ENCODE data around the gene ATP8B2.
A peak's percentile ranks its signal among the peaks of the same experiment; 100 is the strongest.
"Not testable (repeated sequence)": the region's sequence is repeated elsewhere in the genome, so short reads cannot be mapped to it uniquely, and the experiment has no call there.

Gene ATP8B2

DNA sequence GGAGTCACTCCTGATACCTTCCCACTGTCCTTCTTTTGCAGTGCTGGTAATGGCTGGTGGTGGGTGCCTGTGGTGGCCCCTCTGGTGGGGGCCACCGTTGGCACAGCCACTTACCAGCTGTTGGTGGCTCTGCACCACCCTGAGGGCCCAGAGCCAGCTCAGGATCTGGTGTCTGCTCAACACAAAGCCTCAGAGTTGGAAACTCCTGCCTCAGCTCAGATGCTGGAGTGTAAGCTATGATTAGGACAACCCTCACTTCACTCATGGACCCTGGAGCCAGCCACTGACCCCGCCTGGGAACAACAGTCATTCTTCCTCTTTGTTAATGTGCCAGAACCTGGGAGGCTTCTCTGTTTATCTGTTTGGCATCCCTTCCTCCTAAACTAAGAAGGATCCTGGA lies 1.1 kb upstream of the ATP8B2 start:
- DNase-seq = no peak

DNA sequence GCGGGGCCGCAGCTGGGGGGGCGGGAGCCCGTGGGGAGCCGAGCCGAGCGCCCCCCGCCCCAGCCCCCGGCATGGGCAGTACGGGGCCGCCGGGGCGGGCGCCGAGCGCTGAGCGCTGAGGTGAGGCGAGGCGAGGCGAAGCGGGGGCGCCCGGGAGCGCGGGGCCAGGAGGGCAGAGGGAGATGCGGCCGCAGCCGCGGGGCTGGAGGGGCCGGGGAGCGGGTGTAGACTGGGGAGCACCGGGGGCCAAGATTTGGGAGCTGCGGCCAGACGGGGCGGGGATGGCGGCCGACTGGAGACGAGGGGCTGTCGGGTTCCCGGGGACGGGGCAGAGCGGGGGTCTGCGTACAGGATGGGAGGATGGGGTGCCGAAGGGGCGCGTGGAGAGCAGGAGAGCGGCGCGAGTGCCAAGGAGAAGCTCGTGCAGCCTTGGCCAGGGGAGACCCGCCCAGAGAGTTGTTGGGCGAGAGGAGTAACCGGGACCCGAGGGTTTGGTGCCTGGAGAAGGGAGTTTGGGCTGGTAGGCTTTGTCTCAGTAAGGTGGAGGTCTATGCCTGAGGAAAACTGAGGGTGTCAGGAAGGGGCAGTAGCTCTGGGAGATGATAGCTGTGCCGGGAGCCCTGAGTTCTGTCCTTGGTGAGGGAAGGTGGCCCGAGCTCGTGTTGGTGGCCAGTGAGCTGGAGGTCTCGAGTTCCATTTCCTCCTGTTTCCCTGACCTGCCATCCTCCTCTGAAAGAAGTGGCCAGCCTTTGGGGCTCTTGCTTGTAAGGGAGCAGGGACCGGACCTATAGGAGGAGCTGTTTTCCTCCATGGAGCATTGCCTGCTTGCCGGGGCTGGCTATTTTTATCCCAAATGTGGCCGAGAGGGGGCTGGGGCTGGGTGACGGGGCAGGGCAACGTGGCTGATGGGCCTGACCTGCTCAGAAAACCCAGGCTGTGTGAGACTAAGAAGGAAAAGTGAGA lies 539 bp downstream of the ATP8B2 start:
- DNase-seq = peak; percentile 36

- DNase-seq = no peak
These were observed 1.5 kb downstream of the ATP8B2 start for GRCh38 chr1:154326546-154327465.

DNA sequence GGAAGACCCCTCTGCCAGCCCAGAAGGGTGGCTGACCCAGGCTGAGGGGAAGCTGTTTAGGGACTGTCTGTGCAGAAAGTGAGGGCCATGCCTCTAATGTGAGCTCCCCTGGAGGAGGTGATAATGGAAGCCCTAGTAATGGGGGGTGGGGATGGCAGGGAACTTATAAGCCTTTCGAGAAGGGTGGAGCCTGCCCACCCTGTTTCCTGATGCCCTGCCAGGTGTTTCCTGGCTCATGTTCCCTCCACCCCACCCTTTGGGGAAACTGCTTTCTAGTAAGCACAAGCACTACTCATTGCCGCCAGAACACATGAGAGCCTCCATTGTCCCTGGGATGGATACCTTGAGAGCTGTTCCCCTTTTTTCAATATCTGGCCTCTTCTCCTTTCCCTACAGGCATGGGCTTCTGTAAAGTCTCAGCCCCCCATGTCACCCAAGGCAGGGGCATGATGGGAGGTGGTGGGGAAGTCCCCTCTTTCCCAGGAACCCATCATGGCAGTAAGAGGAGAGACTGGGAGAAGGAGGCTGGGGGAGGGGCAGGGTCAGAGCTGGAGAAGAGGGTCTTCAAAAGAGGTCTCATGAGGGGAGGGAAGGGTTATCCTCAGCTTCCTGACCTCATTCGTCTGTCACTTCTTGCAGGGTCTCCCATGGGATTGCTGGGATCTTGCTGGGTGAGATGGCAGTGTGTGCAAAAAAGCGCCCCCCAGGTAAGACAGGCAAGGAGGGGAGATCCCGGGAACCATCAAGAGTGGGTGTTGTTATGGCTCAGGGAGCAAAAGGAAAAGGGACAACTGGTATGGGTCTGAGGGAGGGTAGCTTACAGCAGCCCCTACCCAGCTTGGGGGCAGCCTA lies 2.4 kb downstream of the ATP8B2 start:
- peak; percentile 57 for DNase-seq

DNA sequence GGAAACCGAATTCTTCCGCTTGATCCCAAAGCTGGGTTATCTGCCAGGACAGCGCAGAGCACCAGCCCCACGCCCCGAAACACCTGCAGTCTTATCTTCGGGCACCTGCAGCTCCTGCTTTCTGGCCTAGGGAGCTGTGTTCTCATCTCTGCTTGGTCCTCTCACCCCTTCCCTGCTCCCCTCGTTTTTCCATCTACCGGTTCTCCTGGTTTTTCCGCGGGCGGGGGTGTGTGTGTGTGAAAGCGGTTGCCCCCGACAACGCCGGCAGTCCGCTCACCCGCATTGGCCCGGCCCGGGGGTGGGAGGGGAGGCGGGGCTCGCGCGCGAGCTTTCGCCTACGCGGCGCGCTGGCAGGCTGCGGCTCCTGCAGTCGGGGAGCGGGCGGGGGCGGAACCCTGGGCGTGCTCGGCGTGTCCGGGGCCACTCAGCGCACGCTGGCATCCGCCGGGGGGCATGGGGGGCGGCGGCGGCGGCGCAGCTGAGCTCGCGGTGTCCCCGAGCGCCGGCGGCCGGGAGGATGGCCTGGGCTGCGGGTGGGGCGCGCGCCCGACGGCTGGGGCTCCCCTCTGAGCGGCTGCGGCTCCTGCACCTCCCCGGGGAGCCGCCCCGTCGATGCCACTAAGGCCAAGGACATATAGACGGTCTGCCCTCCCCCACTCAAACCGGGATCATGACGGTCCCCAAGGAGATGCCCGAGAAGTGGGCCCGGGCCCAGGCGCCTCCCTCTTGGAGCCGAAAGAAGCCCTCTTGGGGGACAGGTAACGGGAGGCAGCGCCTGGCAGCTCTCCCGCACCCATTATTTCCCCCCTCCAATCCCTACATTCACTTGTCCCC lies 3.2 kb downstream of the ATP8B2 start:
- DNase-seq = peak; percentile 85

DNA sequence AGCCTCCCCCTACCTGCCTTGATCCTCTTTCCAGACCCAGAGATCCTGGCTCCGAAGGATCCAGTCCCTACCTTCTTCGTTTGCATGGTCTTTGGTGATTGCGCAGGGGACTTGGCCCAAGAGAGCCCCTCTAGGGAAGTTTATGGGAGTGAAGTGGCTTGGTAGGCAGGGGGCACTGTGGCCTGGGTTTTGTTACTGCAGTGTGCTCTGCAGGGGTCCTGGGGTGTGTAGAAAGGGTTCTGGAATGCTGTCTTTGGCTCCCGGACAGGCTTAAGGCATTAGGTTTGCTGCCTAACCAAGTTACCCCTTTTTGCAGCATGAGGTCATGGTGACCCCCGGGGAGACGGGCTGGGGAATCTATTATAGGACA lies 3.8 kb downstream of the ATP8B2 start:
- no peak for DNase-seq

DNA sequence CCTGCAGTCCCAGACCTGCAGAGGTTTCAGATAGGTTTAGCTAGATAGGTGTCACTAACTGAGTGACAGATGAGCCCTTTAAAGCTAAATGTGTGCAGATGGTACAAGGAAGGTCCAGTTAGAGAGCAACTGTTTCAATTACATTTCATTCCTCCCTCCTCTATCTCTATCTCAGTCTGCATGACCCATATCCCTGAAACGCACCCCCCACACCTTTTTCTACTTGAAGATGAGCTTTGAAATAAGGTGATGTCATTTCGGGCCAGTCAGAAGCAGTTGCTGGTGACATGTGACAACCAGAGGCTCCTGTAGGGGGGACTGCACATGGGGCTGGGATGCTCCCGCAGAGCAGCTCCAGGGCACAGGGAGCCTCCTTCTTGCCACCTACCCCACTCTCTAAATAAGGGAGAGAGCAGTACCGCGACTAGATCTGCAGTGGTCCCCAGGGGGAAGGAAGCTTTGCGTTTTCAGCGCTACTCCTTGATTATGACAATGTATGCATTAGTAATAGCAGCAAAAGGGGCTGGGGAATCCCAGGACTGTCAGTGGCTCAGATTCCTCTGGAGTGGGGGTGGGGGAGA lies 4.3 kb downstream of the ATP8B2 start:
- DNase-seq = no peak

DNA sequence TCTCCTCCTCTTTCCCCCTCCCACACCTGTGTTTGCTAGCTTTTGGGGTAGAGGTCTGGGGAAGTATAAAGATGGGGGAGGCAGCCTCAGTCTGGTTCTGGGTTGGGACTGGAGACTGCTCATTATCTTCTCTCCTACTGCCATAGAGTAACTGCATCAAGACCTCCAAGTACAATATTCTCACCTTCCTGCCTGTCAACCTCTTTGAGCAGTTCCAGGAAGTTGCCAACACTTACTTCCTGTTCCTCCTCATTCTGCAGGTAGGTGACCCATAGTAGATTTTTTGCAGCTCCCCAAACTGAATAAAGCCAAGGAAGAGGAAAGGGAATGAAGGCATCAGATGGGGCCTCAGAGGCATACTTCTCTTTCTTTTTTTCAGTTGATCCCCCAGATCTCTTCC lies 5.3 kb downstream of the ATP8B2 start:
- DNase-seq = no peak

GRCh38 chr1:154334079-154335024 lies 9.0 kb downstream of the ATP8B2 start:
- no peak for DNase-seq

DNA sequence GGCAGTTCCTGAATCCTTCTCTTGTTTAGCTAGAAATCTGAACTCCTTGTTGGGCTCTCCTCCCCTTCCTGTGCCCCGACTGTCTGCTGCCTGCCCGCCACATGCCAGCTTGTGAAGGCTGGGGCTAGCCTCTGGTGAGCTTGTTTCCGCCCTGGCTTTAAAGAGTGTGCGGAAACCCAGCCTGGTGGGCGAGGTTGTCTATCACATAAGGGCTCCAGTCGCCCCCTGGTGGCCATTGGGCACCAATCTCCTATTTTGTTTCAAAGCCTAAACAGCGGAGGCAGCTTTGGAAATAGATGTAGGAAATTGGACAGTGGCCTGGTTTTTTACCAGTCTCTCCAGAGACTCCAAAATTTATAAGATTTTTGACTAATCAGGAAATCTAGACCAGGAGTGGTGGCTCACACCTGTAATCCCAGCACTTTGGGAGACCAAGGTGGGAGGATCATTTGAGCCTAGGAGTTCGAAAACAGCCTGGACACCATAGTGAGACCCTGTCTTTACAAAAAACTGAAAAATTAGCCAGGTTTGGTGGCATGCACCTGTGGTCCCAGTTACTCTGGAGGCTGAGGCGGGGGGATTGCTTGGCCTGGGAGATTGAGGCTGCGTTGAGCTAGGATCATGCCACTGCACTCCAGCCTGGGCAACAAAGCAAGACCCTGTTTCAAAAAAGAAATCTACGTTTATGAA lies 9.8 kb downstream of the ATP8B2 start:
- DNase-seq = peak; percentile 88

- DNase-seq = no peak
These were observed 12.0 kb downstream of the ATP8B2 start for GRCh38 chr1:154337253-154337894.

- no peak for DNase-seq
These were observed 13.6 kb downstream of the ATP8B2 start for GRCh38 chr1:154338875-154339274.

DNA sequence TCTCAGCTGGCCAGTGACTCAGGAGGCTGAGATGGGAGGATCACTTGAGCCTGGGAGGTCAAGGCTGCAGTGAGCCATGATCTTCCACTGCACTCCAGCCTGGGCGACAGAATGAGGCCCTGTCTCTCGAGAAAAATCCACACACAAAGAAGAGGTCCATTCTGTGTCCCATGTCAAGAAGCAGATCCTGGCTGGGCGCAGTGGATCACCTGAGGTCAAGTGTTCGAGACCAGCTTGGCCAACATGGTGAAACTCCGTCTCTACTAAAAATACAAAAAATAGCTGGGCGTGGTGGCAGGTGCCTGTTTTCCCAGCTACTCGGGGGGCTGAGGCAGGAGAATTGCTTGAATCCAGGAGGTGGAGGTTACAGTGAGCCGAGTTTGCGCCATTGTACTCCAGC lies 16.0 kb downstream of the ATP8B2 start:
- DNase-seq = not testable (repeated sequence)

DNA sequence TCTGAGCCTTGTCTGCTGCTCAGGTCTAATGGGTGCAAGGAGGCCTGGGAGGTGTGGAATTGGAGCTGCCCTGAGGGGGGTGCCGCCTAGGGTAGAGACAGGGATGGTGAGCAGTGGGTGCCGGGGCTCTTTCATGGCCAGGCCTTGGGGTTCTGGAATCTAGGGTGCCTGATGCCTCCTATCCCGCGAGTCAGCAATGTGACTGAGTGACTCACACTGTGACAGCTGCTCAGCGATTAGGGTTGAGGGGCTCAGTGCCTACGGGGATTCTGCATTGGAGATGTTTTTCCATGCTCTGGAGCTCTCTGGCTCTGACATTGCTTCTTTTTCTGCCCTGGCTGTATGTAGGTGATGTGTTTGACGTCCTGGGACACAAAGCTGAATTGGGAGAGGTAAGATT lies 16.8 kb downstream of the ATP8B2 start:
- no peak for DNase-seq

- DNase-seq = peak; percentile 64
These were observed 17.6 kb downstream of the ATP8B2 start for GRCh38 chr1:154342836-154343472.

DNA sequence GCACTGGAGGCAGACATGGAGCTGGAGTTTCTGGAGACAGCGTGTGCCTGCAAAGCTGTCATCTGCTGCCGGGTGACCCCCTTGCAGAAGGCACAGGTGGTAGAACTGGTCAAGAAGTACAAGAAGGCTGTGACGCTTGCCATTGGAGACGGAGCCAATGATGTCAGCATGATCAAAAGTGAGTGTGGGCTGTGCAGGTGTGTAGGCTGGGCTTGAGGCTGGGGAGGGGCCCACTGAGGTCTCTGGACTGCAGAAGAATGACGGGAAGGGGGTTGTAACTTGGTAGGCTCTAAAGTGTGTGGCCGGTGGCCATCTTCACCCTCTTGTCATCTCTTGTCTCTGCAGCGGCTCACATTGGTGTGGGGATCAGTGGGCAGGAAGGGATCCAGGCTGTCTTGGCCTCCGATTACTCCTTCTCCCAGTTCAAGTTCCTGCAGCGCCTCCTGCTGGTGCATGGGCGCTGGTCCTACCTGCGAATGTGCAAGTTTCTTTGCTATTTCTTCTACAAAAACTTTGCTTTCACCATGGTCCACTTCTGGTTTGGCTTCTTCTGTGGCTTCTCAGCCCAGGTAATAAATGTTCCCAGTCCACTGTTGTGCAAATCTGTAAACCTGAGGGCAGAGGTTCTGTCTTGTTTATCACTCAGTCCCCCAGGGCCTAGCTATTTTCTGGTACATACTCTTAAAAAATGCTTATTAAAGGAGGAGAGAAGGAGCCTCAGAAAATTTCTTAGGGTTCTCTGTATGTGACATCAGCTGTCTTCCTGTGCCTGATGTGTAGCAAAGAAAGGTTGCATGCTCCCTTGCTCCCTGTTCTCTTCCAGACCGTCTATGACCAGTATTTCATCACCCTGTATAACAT lies 19.9 kb downstream of the ATP8B2 start:
- peak; percentile 62 for DNase-seq

DNA sequence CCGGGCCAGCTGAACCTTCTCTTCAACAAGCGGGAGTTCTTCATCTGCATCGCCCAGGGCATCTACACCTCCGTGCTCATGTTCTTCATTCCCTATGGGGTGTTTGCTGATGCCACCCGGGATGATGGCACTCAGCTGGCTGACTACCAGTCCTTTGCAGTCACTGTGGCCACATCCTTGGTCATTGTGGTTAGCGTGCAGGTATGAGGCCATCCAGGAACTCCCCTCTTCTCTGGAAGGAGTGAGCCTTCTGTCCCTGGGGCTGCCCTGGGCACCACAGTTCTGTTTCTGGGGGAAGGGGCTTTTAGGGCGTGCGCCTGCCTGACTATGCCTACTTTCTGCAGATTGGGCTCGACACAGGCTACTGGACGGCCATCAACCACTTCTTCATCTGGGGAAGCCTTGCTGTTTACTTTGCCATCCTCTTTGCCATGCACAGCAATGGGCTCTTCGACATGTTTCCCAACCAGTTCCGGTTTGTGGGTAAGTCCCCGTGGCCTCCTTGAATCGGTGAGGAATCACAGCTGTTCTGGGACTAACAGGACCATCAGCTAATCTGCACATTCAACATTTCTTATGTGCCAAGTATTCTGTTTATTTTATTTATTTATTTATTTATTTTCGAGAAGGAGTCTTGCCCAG lies 21.1 kb downstream of the ATP8B2 start:
- no peak for DNase-seq

All from CD4-positive, alpha-beta T cell treated with Interferon gamma for 1 hour (primary cell).